ENCODE measurements around the gene APOC3. TPM values are rescaled to one million over a fixed set of nuclear protein-coding genes. Genes with fewer than 3 reads are reported as not detected.

APOC3 gene
- total and polyA plus RNA-seq, 2 experiments from 2014 or later: 2.3 to 2.6 TPM

DNA sequence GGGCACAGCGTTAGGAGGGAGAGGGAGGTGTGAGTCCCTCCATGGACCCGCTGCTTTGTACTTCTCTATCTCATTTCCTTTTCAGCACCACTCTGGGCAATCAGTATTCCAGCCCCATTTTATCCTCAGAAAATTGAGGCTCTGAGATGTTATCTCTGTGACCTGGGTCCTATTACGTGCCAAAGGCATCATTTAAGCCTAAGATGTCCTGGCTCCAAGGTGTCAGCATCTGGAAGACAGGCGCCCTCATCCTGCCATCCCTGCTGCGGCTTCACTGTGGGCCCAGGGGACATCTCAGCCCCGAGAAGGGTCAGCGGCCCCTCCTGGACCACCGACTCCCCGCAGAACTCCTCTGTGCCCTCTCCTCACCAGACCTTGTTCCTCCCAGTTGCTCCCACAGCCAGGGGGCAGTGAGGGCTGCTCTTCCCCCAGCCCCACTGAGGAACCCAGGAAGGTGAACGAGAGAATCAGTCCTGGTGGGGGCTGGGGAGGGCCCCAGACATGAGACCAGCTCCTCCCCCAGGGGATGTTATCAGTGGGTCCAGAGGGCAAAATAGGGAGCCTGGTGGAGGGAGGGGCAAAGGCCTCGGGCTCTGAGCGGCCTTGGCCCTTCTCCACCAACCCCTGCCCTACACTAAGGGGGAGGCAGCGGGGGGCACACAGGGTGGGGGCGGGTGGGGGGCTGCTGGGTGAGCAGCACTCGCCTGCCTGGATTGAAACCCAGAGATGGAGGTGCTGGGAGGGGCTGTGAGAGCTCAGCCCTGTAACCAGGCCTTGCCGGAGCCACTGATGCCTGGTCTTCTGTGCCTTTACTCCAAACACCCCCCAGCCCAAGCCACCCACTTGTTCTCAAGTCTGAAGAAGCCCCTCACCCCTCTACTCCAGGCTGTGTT lies 829 bp upstream of the APOC3 start:
- TF ChIP-seq CTCF (IDR thresholded peaks at IDR 0.05; ENCODE audit: low read depth, low read length): no peak
- Histone ChIP-seq H3K4me1 (ENCODE audit: low read depth) (peaks cover 29% of the 10 kb centered on the region), H3K36me3 (no peaks in the 10 kb centered on the region), H3K27ac (peak overlapping the region; percentile 31), H3K4me3 (no peak overlapping the region), H3K27me3 (no peaks in the 10 kb centered on the region), H3K9me3 (ENCODE audit: low read depth) (no peaks in the 10 kb centered on the region)
- DNase-seq (ENCODE audit: low read depth in 1 of 2, low spot score in 1 of 2): no peak

DNA sequence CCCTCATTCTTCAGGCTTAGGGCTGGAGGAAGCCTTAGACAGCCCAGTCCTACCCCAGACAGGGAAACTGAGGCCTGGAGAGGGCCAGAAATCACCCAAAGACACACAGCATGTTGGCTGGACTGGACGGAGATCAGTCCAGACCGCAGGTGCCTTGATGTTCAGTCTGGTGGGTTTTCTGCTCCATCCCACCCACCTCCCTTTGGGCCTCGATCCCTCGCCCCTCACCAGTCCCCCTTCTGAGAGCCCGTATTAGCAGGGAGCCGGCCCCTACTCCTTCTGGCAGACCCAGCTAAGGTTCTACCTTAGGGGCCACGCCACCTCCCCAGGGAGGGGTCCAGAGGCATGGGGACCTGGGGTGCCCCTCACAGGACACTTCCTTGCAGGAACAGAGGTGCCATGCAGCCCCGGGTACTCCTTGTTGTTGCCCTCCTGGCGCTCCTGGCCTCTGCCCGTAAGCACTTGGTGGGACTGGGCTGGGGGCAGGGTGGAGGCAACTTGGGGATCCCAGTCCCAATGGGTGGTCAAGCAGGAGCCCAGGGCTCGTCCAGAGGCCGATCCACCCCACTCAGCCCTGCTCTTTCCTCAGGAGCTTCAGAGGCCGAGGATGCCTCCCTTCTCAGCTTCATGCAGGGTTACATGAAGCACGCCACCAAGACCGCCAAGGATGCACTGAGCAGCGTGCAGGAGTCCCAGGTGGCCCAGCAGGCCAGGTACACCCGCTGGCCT lies 641 bp downstream of the APOC3 start:
- Histone ChIP-seq H3K27me3 (no peaks in the 10 kb centered on the region), H3K4me1 (ENCODE audit: low read depth) (peaks cover 32% of the 10 kb centered on the region), H3K27ac (no peak overlapping the region), H3K9me3 (ENCODE audit: low read depth) (no peaks in the 10 kb centered on the region), H3K36me3 (no peaks in the 10 kb centered on the region), H3K4me3 (no peak overlapping the region)
- no peak for DNase-seq (ENCODE audit: low read depth in 1 of 2, low spot score in 1 of 2)
- TF ChIP-seq CTCF (IDR thresholded peaks at IDR 0.05; ENCODE audit: low read depth, low read length): no peak

GRCh38 chr11:116831790-116832349 lies 2.2 kb downstream of the APOC3 start:
- peaks cover 37% of the 10 kb centered on the region for H3K4me1 ChIP-seq (ENCODE audit: low read depth)
- no peaks in the 10 kb centered on the region for H3K27me3 ChIP-seq
- no peak overlapping the region for H3K4me3 ChIP-seq
- DNase-seq (ENCODE audit: low read depth in 1 of 2, low spot score in 1 of 2): no peak
- H3K36me3 ChIP-seq: no peaks in the 10 kb centered on the region
- no peak for TF ChIP-seq CTCF (IDR thresholded peaks at IDR 0.05; ENCODE audit: low read depth, low read length)
- no peak overlapping the region for H3K27ac ChIP-seq
- H3K9me3 ChIP-seq (ENCODE audit: low read depth): no peaks in the 10 kb centered on the region

- DNase-seq (ENCODE audit: low read depth in 1 of 2, low spot score in 1 of 2): no peak
- no peak for TF ChIP-seq CTCF (IDR thresholded peaks at IDR 0.05; ENCODE audit: low read depth, low read length)
Observed at GRCh38 chr11:116832350-116833290, 2.9 kb downstream of the APOC3 start.

GRCh38 chr11:116833491-116833815 lies 3.7 kb downstream of the APOC3 start:
- TF ChIP-seq CTCF (IDR thresholded peaks at IDR 0.05; ENCODE audit: low read depth, low read length): no peak
- no peak for DNase-seq (ENCODE audit: low read depth in 1 of 2, low spot score in 1 of 2)
- H3K36me3 ChIP-seq: no peaks in the 10 kb centered on the region
- no peaks in the 10 kb centered on the region for H3K9me3 ChIP-seq (ENCODE audit: low read depth)
- no peak overlapping the region for H3K27ac ChIP-seq
- no peak overlapping the region for H3K4me3 ChIP-seq
- H3K4me1 ChIP-seq (ENCODE audit: low read depth): peaks cover 46% of the 10 kb centered on the region
- no peaks in the 10 kb centered on the region for H3K27me3 ChIP-seq

More at GRCh38 chr11:116832350-116833290, 2.9 kb downstream of the APOC3 start:
- H3K4me3 ChIP-seq: no peak overlapping the region
- H3K27ac ChIP-seq: no peak overlapping the region
- H3K9me3 ChIP-seq (ENCODE audit: low read depth): no peaks in the 10 kb centered on the region
- peaks cover 41% of the 10 kb centered on the region for H3K4me1 ChIP-seq (ENCODE audit: low read depth)
- H3K36me3 ChIP-seq: no peaks in the 10 kb centered on the region
- H3K27me3 ChIP-seq: no peaks in the 10 kb centered on the region
